ENCODE data around the gene LAP3. TPM values are rescaled to one million over a fixed set of nuclear protein-coding genes. Genes with fewer than 3 reads are reported as not detected.
A peak's percentile ranks its signal among the peaks of the same experiment; 100 is the strongest.
"Not testable (repeated sequence)": the region's sequence is repeated elsewhere in the genome, so short reads cannot be mapped to it uniquely, and the experiment has no call there.

Gene LAP3
- total and polyA plus RNA-seq, 9 donors = 45.2 to 57.5 (median 47.7) TPM

DNA sequence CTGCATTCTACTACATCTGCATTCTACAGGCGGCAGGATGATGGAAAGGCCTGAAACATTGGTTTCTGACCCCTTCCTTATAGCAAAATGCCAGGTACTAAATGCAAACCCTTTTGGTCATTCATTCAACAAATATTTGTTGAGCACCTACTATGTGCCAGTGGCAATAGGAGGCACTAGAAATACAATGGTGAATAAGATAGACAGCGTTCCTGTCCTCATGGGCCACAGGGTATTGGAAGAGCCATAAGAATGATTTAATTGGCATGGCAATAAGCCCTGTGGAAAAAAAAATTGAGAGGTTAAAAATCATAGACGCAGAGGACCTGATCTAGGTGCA, 17.3 kb upstream of the LAP3 start:
- no peak for DNase-seq
- whole genome bisulfite sequencing (ENCODE audit: insufficient coverage) = 100% methylated on average over 1 of the region's 3 CpGs
- Histone ChIP-seq H3K4me1 (ENCODE audit: control insufficient read depth, insufficient read depth, low read length) (no peaks in the 10 kb centered on the region), H3K27ac (ENCODE audit: low read length) (no peak overlapping the region), H3K4me3 (ENCODE audit: low read length) (no peak overlapping the region), H3K36me3 (ENCODE audit: control insufficient read depth, insufficient read depth, low read length) (no peaks in the 10 kb centered on the region), H3K9me3 (replicated peaks; ENCODE audit: control insufficient read depth, low read depth, low read length) (no peaks in the 10 kb centered on the region), H3K27me3 (ENCODE audit: control insufficient read depth, insufficient read depth, low read length) (peaks cover 3% of the 10 kb centered on the region)

DNA sequence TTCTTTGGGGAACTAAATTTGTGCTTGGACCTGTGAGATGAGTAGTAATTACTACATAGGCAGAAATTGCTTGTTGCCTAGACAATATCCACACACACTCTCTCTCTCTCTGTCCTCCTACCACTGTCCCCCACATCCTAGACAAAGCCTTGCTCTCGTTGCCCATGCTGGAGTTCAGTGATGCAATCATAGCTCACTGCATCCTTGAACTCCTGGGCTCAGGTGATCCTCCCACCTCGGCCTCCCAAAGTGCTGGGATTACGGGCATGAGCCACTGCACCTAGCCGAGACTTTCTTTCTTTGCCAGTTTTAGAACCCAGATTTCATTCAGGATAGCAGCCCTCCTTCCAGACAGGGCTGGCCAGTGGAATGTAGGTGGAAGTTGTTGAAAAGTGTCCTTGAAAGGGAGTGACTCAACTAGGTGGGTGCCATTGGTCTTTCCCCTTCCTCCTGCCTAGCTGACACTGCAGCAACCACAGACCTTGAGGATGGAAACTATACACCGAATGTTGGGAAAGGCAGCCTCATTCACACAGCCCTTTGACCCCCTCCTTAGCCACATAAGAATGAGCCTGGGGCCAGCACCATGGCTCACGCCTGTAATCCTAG, 16.8 kb upstream of the LAP3 start:
- H3K4me1 ChIP-seq (ENCODE audit: control insufficient read depth, insufficient read depth, low read length) = no peaks in the 10 kb centered on the region
- H3K4me3 ChIP-seq (ENCODE audit: low read length) = no peak overlapping the region
- H3K27me3 ChIP-seq (ENCODE audit: control insufficient read depth, insufficient read depth, low read length) = peaks cover 3% of the 10 kb centered on the region
- 83% methylated on average over 4 of the region's 6 CpGs for WGBS (ENCODE audit: insufficient coverage)
- H3K9me3 ChIP-seq (replicated peaks; ENCODE audit: control insufficient read depth, low read depth, low read length) = no peaks in the 10 kb centered on the region
- no peak for DNase-seq
- H3K36me3 ChIP-seq (ENCODE audit: control insufficient read depth, insufficient read depth, low read length) = no peaks in the 10 kb centered on the region
- no peak overlapping the region for H3K27ac ChIP-seq (ENCODE audit: low read length)

DNA sequence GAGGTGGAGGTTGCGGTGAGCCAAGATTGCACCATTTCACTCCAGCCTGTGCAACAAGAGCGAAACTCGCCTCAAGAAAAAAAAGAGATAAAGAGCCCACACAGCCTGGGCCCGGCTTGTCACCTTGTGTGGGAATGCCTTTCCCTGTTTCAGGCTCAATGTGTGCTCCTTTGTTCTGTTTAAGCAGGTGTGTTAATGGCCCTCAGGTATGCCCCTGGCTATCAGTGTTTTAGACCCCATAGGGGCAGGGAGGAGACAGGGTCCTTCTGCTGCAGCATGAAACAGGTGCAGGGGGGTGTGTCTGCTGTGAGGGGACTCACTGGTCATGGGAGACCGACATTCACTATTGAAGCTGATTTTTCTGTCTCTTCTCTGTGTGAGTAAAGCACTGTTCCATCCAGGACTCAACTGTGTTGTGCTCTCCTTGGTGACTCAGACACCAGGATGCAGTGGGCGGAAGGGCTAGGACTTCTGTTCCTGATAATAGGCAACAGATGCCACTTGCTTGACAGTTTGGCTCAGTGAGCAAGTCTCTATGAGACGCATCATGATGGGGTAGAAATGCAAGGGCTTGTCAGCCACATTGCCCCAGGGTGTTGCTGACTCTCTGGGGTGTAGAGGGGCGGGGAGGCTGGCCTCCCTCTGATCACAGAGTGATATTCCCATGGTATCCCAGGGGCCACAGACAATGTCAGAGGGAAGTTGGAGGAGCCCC, 15.6 kb upstream of the LAP3 start:
- Histone ChIP-seq H3K27ac (ENCODE audit: low read length) (no peak overlapping the region), H3K27me3 (ENCODE audit: control insufficient read depth, insufficient read depth, low read length) (no peaks in the 10 kb centered on the region), H3K36me3 (ENCODE audit: control insufficient read depth, insufficient read depth, low read length) (no peaks in the 10 kb centered on the region), H3K9me3 (replicated peaks; ENCODE audit: control insufficient read depth, low read depth, low read length) (no peaks in the 10 kb centered on the region), H3K4me1 (ENCODE audit: control insufficient read depth, insufficient read depth, low read length) (no peaks in the 10 kb centered on the region), H3K4me3 (ENCODE audit: low read length) (no peak overlapping the region)
- WGBS (ENCODE audit: insufficient coverage) = 85% methylated on average over 7 of the region's 8 CpGs
- DNase-seq = no peak

DNA sequence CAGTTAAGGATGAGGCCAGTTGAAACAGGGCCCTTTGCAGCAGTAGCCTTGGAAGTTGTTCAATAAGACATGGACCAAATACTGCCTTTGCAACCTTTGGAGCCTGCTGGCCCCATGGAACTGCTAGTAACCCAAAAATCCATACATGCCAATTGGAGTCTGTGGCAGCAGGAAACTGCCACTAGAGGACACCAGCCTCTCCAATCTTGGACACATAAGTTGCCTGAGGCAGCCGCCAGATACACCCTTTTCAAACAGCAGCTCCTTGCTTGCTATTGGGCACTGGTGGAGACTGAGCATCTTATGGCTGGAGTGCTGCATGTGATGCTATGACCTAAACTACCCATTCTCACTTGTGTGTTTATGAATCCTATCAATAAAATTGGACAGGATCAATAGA, 14.8 kb upstream of the LAP3 start:
- no peaks in the 10 kb centered on the region for H3K27me3 ChIP-seq (ENCODE audit: control insufficient read depth, insufficient read depth, low read length)
- H3K36me3 ChIP-seq (ENCODE audit: control insufficient read depth, insufficient read depth, low read length) = no peaks in the 10 kb centered on the region
- H3K4me3 ChIP-seq (ENCODE audit: low read length) = no peak overlapping the region
- no peak overlapping the region for H3K27ac ChIP-seq (ENCODE audit: low read length)
- no peak for DNase-seq
- no peaks in the 10 kb centered on the region for H3K9me3 ChIP-seq (replicated peaks; ENCODE audit: control insufficient read depth, low read depth, low read length)
- no peaks in the 10 kb centered on the region for H3K4me1 ChIP-seq (ENCODE audit: control insufficient read depth, insufficient read depth, low read length)
- WGBS (ENCODE audit: insufficient coverage) = no CpG with 5 or more reads among the region's 1 CpG

DNA sequence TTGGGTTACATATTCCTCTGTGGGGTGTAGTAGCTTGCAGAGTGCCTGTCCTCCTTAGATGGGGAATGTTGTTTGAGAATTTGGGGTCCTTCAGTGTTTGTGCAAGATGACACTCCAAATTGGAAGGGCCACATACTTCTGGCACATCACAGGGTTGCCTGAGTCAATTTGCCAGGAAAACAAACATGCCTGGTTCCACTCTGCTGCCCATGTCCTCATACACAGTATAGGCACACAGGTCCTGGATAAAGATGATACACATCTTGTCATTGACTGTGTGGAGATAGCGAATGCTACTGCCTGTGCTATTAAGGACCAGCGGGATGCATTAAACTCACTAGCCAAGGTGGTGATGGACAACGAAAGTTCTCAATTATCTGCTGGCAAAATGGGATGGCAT, 11.2 kb upstream of the LAP3 start:
- Histone ChIP-seq H3K4me3 (ENCODE audit: low read length) (no peak overlapping the region), H3K9me3 (replicated peaks; ENCODE audit: control insufficient read depth, low read depth, low read length) (no peaks in the 10 kb centered on the region), H3K36me3 (ENCODE audit: control insufficient read depth, insufficient read depth, low read length) (no peaks in the 10 kb centered on the region), H3K27me3 (ENCODE audit: control insufficient read depth, insufficient read depth, low read length) (no peaks in the 10 kb centered on the region), H3K27ac (ENCODE audit: low read length) (no peak overlapping the region), H3K4me1 (ENCODE audit: control insufficient read depth, insufficient read depth, low read length) (no peaks in the 10 kb centered on the region)
- WGBS (ENCODE audit: insufficient coverage) = 95% methylated on average over 2 of the region's 3 CpGs
- no peak for DNase-seq

DNA sequence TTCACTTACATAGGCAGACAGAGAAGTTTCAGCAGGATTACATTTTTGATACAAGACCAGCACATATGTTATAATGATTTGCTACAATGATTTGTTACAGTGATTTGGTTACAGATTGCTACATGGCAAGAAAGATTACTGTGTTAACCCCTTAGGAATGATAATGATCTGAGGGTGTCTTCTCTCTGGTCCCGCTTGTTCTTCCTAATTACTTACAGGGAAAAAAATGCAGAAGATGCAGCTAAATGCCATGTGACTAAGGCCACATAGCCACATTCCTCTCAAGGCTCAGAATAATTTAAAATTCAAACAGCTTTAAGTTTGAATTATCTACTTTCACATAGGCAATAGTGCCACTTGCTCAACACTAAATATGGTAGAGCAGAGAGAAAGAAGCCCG, 9.7 kb upstream of the LAP3 start:
- Histone ChIP-seq H3K4me1 (ENCODE audit: control insufficient read depth, insufficient read depth, low read length) (no peaks in the 10 kb centered on the region), H3K36me3 (ENCODE audit: control insufficient read depth, insufficient read depth, low read length) (no peaks in the 10 kb centered on the region), H3K27me3 (ENCODE audit: control insufficient read depth, insufficient read depth, low read length) (no peaks in the 10 kb centered on the region), H3K27ac (ENCODE audit: low read length) (no peak overlapping the region), H3K4me3 (ENCODE audit: low read length) (no peak overlapping the region), H3K9me3 (replicated peaks; ENCODE audit: control insufficient read depth, low read depth, low read length) (no peaks in the 10 kb centered on the region)
- WGBS (ENCODE audit: insufficient coverage) = 31% methylated on average over 2 of the region's 2 CpGs
- DNase-seq = peak; percentile 13

DNA sequence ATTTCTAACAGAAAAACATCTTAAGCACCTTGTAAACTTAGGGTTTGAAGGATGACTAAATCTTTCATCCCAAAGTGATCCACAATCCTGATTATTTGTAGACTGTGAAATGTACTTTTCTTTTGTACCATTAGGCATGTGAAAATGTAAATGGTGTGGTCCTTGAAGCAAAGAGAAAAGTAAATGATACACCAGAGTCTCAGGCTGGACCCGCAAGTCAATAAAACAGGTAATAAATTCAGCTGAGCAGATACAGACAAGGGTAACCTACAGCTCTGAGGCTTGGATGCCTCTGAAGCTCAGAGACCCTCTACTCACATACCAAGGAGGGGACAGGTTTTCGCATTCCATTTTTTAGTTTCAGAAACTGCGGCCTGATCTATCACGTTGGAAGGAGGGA, 2.8 kb upstream of the LAP3 start:
- Histone ChIP-seq H3K4me3 (ENCODE audit: low read length) (no peak overlapping the region), H3K4me1 (ENCODE audit: control insufficient read depth, insufficient read depth, low read length) (peaks cover 17% of the 10 kb centered on the region), H3K27me3 (ENCODE audit: control insufficient read depth, insufficient read depth, low read length) (no peaks in the 10 kb centered on the region), H3K36me3 (ENCODE audit: control insufficient read depth, insufficient read depth, low read length) (peaks cover 2% of the 10 kb centered on the region), H3K9me3 (replicated peaks; ENCODE audit: control insufficient read depth, low read depth, low read length) (no peaks in the 10 kb centered on the region), H3K27ac (ENCODE audit: low read length) (no peak overlapping the region)
- WGBS (ENCODE audit: insufficient coverage) = no CpG with 5 or more reads among the region's 4 CpGs
- no peak for DNase-seq

DNA sequence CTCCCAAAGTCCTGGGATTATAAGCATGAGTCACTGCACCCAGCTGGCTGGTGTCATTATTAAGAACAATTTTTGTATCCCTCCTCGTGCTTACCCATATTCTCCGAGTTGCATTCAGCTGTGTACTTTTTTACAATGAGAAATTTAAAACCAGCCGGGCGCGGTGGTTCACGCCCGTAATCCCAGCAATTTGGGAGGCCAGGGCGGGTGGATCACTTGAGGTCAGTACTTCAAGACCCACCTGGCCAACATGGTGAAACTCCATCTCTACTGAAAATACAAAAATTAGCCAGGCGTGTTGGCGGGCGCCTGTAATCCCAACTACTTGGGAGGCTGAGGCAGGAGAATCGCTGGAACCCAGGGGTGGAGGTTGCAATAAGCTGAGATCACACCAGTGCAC, 1.8 kb upstream of the LAP3 start:
- 100% methylated on average over 6 of the region's 12 CpGs for WGBS (ENCODE audit: insufficient coverage)
- not testable (repeated sequence) for H3K4me3 ChIP-seq (ENCODE audit: low read length); H3K27me3 ChIP-seq (ENCODE audit: control insufficient read depth, insufficient read depth, low read length); H3K27ac ChIP-seq (ENCODE audit: low read length); DNase-seq; H3K36me3 ChIP-seq (ENCODE audit: control insufficient read depth, insufficient read depth, low read length); H3K9me3 ChIP-seq (replicated peaks; ENCODE audit: control insufficient read depth, low read depth, low read length)
- peaks cover 17% of the 10 kb centered on the region for H3K4me1 ChIP-seq (ENCODE audit: control insufficient read depth, insufficient read depth, low read length)

DNA sequence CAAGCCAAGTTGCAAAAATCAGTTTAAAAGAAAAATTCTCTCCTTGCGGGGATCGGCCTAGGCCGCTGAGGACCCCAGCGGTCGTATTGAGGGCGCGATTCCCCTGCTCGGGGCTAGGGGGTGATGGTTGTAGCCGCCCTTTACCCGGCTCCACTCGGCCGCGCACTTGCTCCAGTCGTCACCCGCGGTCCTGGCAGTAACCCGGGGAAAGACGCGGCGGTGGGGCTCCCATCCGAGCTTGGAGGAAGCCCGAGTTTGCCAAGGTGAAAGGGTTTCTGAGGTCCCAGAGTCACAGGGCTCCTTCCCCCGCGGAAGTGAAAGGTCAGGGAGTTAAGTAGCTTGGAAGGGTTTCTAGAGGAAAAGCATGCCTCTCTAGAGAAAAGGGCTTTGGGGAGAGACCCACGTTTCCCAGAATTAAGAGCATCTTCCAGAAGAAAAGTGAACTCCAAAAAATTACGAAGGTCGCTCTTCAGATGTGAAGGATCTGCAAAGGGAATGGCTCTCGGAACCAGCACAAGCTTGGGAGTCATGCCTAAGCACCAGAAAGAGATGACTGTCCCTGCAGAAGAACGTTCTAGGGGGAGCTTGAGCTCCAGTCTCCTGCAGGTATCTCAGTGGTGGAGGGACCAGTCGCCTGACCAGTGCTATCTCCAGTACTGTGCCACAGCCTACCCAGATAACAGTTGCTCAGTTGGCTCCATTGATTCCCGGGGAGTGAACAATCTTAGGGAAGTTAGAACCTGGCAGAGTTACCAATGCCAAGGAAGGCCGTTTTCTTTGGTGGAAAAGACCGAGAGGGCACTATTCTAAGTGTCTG, 875 bp downstream of the LAP3 start:
- H3K4me1 ChIP-seq (ENCODE audit: control insufficient read depth, insufficient read depth, low read length) = peaks cover 22% of the 10 kb centered on the region
- peak overlapping the region; percentile 94 for H3K27ac ChIP-seq (ENCODE audit: low read length)
- H3K36me3 ChIP-seq (ENCODE audit: control insufficient read depth, insufficient read depth, low read length) = peaks cover 30% of the 10 kb centered on the region
- WGBS (ENCODE audit: insufficient coverage) = 4% methylated on average over 30 of the region's 33 CpGs
- DNase-seq = peak; percentile 53
- H3K4me3 ChIP-seq (ENCODE audit: low read length) = peak overlapping the region; percentile 85
- H3K9me3 ChIP-seq (replicated peaks; ENCODE audit: control insufficient read depth, low read depth, low read length) = no peaks in the 10 kb centered on the region
- no peaks in the 10 kb centered on the region for H3K27me3 ChIP-seq (ENCODE audit: control insufficient read depth, insufficient read depth, low read length)

DNA sequence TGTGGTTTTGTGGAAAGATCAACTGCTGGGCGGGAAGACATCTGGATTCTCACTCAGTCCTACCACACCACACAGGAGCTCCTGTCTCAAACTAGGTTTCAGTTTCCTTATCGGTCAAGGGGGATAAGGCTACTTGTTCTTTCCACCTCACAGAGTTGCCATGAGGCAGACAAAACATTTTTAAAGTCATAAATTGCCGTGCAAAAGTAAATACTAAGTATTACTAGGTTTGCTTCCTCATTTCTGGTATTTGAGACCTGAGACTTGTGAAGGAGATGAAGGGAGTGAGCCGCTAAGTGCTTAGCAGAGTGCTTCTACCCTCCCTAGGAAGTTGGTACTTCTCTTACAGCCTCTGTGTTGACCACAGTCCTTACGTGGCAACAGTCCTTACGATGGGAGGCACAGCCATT, 1.5 kb downstream of the LAP3 start:
- Histone ChIP-seq H3K4me3 (ENCODE audit: low read length) (peak overlapping the region; percentile 85), H3K27ac (ENCODE audit: low read length) (peak overlapping the region; percentile 94), H3K9me3 (replicated peaks; ENCODE audit: control insufficient read depth, low read depth, low read length) (no peaks in the 10 kb centered on the region), H3K36me3 (ENCODE audit: control insufficient read depth, insufficient read depth, low read length) (peaks cover 36% of the 10 kb centered on the region), H3K27me3 (ENCODE audit: control insufficient read depth, insufficient read depth, low read length) (no peaks in the 10 kb centered on the region), H3K4me1 (ENCODE audit: control insufficient read depth, insufficient read depth, low read length) (peaks cover 22% of the 10 kb centered on the region)
- DNase-seq = peak; percentile 35
- no CpG with 5 or more reads among the region's 6 CpGs for WGBS (ENCODE audit: insufficient coverage)
